ENCODE measurements around the gene KIF17.
A peak's percentile ranks its signal among the peaks of the same experiment; 100 is the strongest.

KIF17 gene

GRCh38 chr1:20727746-20728316 lies 10.0 kb upstream of the KIF17 start:
- ATAC-seq (ENCODE audit: low read depth) = no peak
- TF ChIP-seq CTCF (IDR thresholded peaks at IDR 0.05; ENCODE audit: poor library complexity, severe bottlenecking) = peak; percentile 11
- Histone ChIP-seq H3K36me3 (ENCODE audit: low read depth) (no peaks in the 10 kb centered on the region), H3K4me1 (ENCODE audit: insufficient read depth, poor library complexity, severe bottlenecking) (no peaks in the 10 kb centered on the region), H3K4me3 (ENCODE audit: severe bottlenecking) (no peak overlapping the region), H3K27ac (ENCODE audit: poor library complexity, severe bottlenecking) (no peak overlapping the region), H3K27me3 (ENCODE audit: insufficient read depth, poor library complexity, severe bottlenecking) (no peaks in the 10 kb centered on the region), H3K9me3 (ENCODE audit: severe bottlenecking) (no peaks in the 10 kb centered on the region)
- no peak for DNase-seq (ENCODE audit: low spot score)

- H3K27me3 ChIP-seq (ENCODE audit: insufficient read depth, poor library complexity, severe bottlenecking) = no peaks in the 10 kb centered on the region
- no peaks in the 10 kb centered on the region for H3K36me3 ChIP-seq (ENCODE audit: low read depth)
- TF ChIP-seq CTCF (IDR thresholded peaks at IDR 0.05; ENCODE audit: poor library complexity, severe bottlenecking) = no peak
- no peaks in the 10 kb centered on the region for H3K4me1 ChIP-seq (ENCODE audit: insufficient read depth, poor library complexity, severe bottlenecking)
- H3K9me3 ChIP-seq (ENCODE audit: severe bottlenecking) = no peaks in the 10 kb centered on the region
- DNase-seq (ENCODE audit: low spot score) (no peak), ATAC-seq (ENCODE audit: low read depth) (no peak)
- no peak overlapping the region for H3K4me3 ChIP-seq (ENCODE audit: severe bottlenecking)
- H3K27ac ChIP-seq (ENCODE audit: poor library complexity, severe bottlenecking) = no peak overlapping the region
Observed at GRCh38 chr1:20726932-20727745, 9.3 kb upstream of the KIF17 start.

- ATAC-seq (ENCODE audit: low read depth) = no peak
- DNase-seq (ENCODE audit: low spot score) = no peak
Observed at GRCh38 chr1:20726118-20726911, 8.5 kb upstream of the KIF17 start.

GRCh38 chr1:20725189-20726117 lies 7.6 kb upstream of the KIF17 start:
- H3K27ac ChIP-seq (ENCODE audit: poor library complexity, severe bottlenecking) = no peak overlapping the region
- no peaks in the 10 kb centered on the region for H3K27me3 ChIP-seq (ENCODE audit: insufficient read depth, poor library complexity, severe bottlenecking)
- no peaks in the 10 kb centered on the region for H3K36me3 ChIP-seq (ENCODE audit: low read depth)
- no peaks in the 10 kb centered on the region for H3K9me3 ChIP-seq (ENCODE audit: severe bottlenecking)
- DNase-seq (ENCODE audit: low spot score) (no peak), ATAC-seq (ENCODE audit: low read depth) (0 out of 3 replicates have a peak, but pooled peaks have one; percentile 23)
- H3K4me1 ChIP-seq (ENCODE audit: insufficient read depth, poor library complexity, severe bottlenecking) = no peaks in the 10 kb centered on the region
- TF ChIP-seq CTCF (IDR thresholded peaks at IDR 0.05; ENCODE audit: poor library complexity, severe bottlenecking) = no peak
- H3K4me3 ChIP-seq (ENCODE audit: severe bottlenecking) = no peak overlapping the region

More at GRCh38 chr1:20726118-20726911, 8.5 kb upstream of the KIF17 start:
- Histone ChIP-seq H3K4me3 (ENCODE audit: severe bottlenecking) (no peak overlapping the region), H3K4me1 (ENCODE audit: insufficient read depth, poor library complexity, severe bottlenecking) (no peaks in the 10 kb centered on the region), H3K36me3 (ENCODE audit: low read depth) (no peaks in the 10 kb centered on the region), H3K9me3 (ENCODE audit: severe bottlenecking) (no peaks in the 10 kb centered on the region), H3K27me3 (ENCODE audit: insufficient read depth, poor library complexity, severe bottlenecking) (no peaks in the 10 kb centered on the region), H3K27ac (ENCODE audit: poor library complexity, severe bottlenecking) (no peak overlapping the region)
- no peak for TF ChIP-seq CTCF (IDR thresholded peaks at IDR 0.05; ENCODE audit: poor library complexity, severe bottlenecking)
